GM13977 (cell line): ENCODE measurements around the gene ROR1.

Source experiments
- DNase-seq: peaks from one replicate; pipeline ENCODE4 v3.0.0; 2012; ENCODE audit warnings: low spot score
- CTCF ChIP-seq: IDR thresholded peaks from 2 replicates; pipeline ENCODE4 v1.5.1; 2012; ENCODE audit warnings: mild to moderate bottlenecking, control low read depth; ENCODE audit not compliant: insufficient read depth; ENCODE audit errors: extremely low read depth, missing control alignments
- in situ Hi-C: fragments of 300-500 bp; cut with MboI; formaldehyde crosslinking; loops from one replicate; pipeline ENCODE4 v1.12.0; 2022; ENCODE audit warnings: low sequenced_read_pairs, low pct_unique_long_range_greater_than_20kb, mixed read lengths, inconsistent platforms; ENCODE audit not compliant: unreplicated experiment

ROR1 gene

DNA sequence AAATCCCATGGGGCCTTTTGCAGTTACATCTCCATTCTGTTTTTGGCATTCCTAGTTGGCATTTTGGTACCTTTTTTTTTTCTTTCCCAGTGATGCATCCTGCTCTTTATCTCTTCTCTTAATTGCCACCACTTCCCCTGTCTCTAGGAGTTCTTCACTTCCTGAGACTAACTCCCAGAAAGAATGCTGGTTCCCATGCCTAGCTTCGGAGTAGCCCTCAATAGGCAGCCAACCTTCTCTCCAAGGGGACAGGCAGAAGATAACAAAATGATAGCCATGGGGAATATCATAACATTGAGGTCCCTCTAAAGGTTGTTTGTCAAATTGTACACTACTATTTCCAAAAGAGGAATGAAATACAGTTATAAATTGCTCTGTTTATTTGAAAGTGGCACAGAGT is 279.0 kb downstream of the ROR1 start:
- in situ Hi-C loops, result no loop called here
- TF ChIP-seq CTCF, result no peak
- DNase-seq, result no peak

GRCh38 chr1:64055310-64055709 is 281.5 kb downstream of the ROR1 start:
- no peak for DNase-seq
- no peak for TF ChIP-seq CTCF
- in situ Hi-C loops, result no loop called here

GRCh38 chr1:64059556-64059955 is 285.7 kb downstream of the ROR1 start:
- in situ Hi-C loops, result no loop called here
- TF ChIP-seq CTCF, result no peak
- no peak for DNase-seq

DNA sequence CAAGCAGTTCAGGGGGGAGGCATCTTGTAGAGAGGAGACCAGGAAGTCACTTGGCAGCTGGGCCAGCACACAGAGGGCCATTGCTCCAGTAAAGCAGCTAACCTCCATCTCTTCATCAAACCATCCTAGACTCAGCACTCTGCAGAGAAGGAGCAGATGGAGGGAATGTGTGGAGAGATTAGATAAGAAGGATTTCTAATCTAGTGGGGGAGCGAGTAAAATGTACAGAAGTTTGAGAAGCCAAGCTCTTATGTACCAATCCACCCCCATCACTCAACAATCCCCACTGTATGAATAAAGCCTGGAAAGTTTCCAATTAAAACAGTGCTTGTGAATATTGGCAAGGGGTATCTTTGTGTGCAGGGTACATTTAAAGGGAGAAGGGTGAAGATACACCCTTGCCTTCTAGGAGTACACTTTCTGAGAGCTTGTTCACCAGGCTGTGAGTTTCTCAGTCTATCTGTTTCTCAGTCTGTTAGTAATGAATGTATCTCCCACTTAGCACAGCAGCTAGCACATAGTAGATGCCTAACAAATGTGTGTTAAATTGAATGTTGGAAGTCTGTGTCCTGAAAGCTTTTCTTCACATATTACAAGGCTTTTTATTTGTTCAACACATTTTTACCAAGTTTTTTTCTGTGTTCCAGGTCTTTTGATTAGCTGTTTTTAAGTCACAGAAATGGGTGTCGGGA is 286.9 kb downstream of the ROR1 start:
- in situ Hi-C loops, result no loop called here
- DNase-seq, result no peak
- TF ChIP-seq CTCF, result no peak

GRCh38 chr1:64061430-64062104 is 287.8 kb downstream of the ROR1 start:
- in situ Hi-C loops, result no loop called here
- TF ChIP-seq CTCF, result no peak
- no peak for DNase-seq

- no peak for TF ChIP-seq CTCF
- no peak for DNase-seq
- in situ Hi-C loops, result no loop called here
These were observed 288.7 kb downstream of the ROR1 start for GRCh38 chr1:64062529-64062928.
